Upper lobe of left lung (tissue), 4 donors: ENCODE measurements around the gene P3R3URF.

Experiments used
- CTCF ChIP-seq, 6 experiments: fragments of 450-650 bp in 4 of 6; fragments of 200-600 bp in 2 of 6; sonication (generic) in 2 of 6; IDR thresholded peaks; one replicate each; pipeline ENCODE4 v1.5.1; 2016 to 2019; ENCODE audit warnings: antibody characterized with exemption in 6 of 6
- EP300 ChIP-seq, 4 donors: sonication (generic); formaldehyde crosslinking; IDR thresholded peaks; one replicate each; pipeline ENCODE4 v1.5.1; 2017; ENCODE audit warnings: antibody characterized with exemption in 4 of 4, control low read depth in 2 of 4
- POLR2A ChIP-seq, 4 donors: fragments of 450-650 bp; IDR thresholded peaks; one replicate each; pipeline ENCODE4 v1.5.1; 2016 to 2017; ENCODE audit warnings: antibody characterized with exemption in 4 of 4, mild to moderate bottlenecking in 2 of 4
- POLR2AphosphoS5 ChIP-seq, 2 donors: sonication (generic); formaldehyde crosslinking; IDR thresholded peaks; one replicate each; pipeline ENCODE4 v1.5.1; 2017; ENCODE audit warnings: antibody characterized with exemption in 2 of 2

GRCh38 chr1:46128344-46128743 is 47.9 kb downstream of the P3R3URF start:
- TF ChIP-seq CTCF (IDR thresholded peaks at IDR 0.05) (no peak), POLR2A (IDR thresholded peaks at IDR 0.05) (no peak), EP300 (IDR thresholded peaks at IDR 0.05) (no peak), POLR2AphosphoS5 (IDR thresholded peaks at IDR 0.05) (no peak)
